T-helper 1 cell treated with Interleukin-12 subunit alpha and Interleukin-12 subunit beta and Interleukin-4 antibody, amounts not matched to agents 30 μg/mL and 1 μg/mL, for 36 hours (primary cell): ENCODE results near the gene CA10.

Experiments used
- H3K27ac Mint-ChIP-seq: one replicate; pipeline ENCODE4 v1.8.0; 2021; ENCODE audit warnings: mild to moderate bottlenecking, mixed read lengths
- H3K27me3 Mint-ChIP-seq: one replicate; pipeline ENCODE4 v1.8.0; 2021; ENCODE audit warnings: low read depth, mixed read lengths
- H3K36me3 Mint-ChIP-seq: one replicate; pipeline ENCODE4 v1.8.0; 2021; ENCODE audit warnings: low read depth, mixed read lengths
- H3K4me1 Mint-ChIP-seq: one replicate; pipeline ENCODE4 v1.8.0; 2021; ENCODE audit warnings: low read depth, mixed read lengths
- H3K4me3 Mint-ChIP-seq: one replicate; pipeline ENCODE4 v1.8.0; 2021; ENCODE audit warnings: mild to moderate bottlenecking, moderate library complexity, mixed read lengths
- H3K9me3 Mint-ChIP-seq: one replicate; pipeline ENCODE4 v1.8.0; 2021; ENCODE audit warnings: mixed read lengths

CA10 gene

DNA sequence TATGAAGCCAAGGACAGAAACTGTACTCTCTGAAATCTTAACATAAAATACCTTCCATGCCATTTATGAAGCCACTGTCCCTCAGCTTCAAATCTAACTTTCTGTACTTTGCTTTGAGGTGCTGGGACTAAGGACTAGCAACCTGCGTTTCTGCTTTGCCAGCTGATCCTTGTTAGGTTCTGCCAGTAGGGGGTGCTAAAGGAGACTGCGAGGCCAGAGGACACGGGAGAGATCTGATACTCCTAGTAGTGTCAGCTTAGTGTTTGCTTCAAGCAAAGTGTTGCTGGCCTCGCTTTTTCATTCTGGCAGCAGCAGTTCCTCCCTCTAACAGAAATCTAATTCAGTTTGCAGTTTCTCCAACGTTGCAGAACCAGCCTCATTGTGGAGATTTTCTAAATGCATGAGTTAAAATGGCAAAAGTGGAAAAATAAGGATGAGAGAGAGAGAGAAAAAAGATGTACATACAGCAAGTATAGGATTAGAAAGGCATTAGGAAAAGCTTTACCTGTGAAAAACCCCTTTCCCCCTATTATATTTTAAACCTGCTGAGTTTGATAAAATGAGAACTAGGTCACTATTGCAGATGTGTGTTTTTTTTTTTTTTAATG is 297.5 kb downstream of the CA10 start:
- Mint-ChIP-seq H3K4me3 (no peak overlapping the region), H3K27ac (no peak overlapping the region), H3K36me3 (no peaks in the 10 kb centered on the region), H3K27me3 (no peaks in the 10 kb centered on the region), H3K9me3 (no peaks in the 10 kb centered on the region), H3K4me1 (no peaks in the 10 kb centered on the region)

- Mint-ChIP-seq H3K4me1 (no peaks in the 10 kb centered on the region), H3K36me3 (no peaks in the 10 kb centered on the region), H3K4me3 (no peak overlapping the region), H3K9me3 (no peaks in the 10 kb centered on the region), H3K27ac (no peak overlapping the region), H3K27me3 (no peaks in the 10 kb centered on the region)
These were observed 301.4 kb downstream of the CA10 start for GRCh38 chr17:51857052-51857597.

GRCh38 chr17:51855806-51856205 is 302.7 kb downstream of the CA10 start:
- Mint-ChIP-seq H3K36me3 (no peaks in the 10 kb centered on the region), H3K27ac (no peak overlapping the region), H3K9me3 (no peaks in the 10 kb centered on the region), H3K27me3 (no peaks in the 10 kb centered on the region), H3K4me1 (no peaks in the 10 kb centered on the region), H3K4me3 (no peak overlapping the region)

DNA sequence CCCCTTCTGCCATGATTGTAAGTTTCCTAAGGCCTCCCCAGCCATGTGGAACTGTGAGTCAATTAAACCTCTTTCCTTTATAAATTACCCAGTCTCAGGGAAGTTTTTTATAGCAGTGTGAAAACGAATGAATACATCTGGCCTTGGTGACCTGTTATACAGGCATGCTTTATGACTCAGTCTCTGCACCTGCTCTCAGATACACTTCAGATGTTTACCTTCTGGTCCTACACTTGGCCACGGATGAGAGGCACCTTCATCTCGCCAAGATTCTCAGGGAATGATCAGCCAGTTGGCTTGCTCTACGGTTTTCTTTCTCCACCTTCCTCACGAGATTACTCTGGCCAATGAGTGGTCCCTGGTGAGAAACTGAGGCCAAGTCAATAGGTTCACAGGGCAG is 304.7 kb downstream of the CA10 start:
- Mint-ChIP-seq H3K36me3 (no peaks in the 10 kb centered on the region), H3K9me3 (no peaks in the 10 kb centered on the region), H3K27ac (no peak overlapping the region), H3K4me3 (no peak overlapping the region), H3K4me1 (no peaks in the 10 kb centered on the region), H3K27me3 (no peaks in the 10 kb centered on the region)

DNA sequence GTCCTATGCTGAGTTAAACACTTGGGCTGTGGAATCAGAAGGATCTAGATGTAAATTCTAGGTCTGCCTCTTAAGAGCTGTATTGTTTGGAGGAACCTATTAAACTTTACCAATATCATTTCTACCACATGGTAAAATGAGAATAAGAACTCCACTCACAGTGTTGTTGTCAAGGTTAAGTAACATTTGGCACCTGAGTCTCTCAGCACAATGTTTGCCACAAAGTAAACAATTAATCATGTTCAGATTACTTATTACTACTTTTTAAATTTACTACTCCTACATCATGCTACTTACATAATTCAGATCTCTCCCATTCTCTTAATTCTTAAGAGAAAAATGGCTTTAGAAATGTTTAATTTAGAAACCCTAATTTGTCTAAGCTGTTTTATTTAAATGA is 305.9 kb downstream of the CA10 start:
- Mint-ChIP-seq H3K36me3 (no peaks in the 10 kb centered on the region), H3K4me1 (no peaks in the 10 kb centered on the region), H3K9me3 (no peaks in the 10 kb centered on the region), H3K27ac (no peak overlapping the region), H3K4me3 (no peak overlapping the region), H3K27me3 (no peaks in the 10 kb centered on the region)

- H3K27me3 Mint-ChIP-seq: no peaks in the 10 kb centered on the region
- no peaks in the 10 kb centered on the region for H3K4me1 Mint-ChIP-seq
- no peak overlapping the region for H3K27ac Mint-ChIP-seq
- H3K4me3 Mint-ChIP-seq: no peak overlapping the region
- H3K36me3 Mint-ChIP-seq: no peaks in the 10 kb centered on the region
- H3K9me3 Mint-ChIP-seq: no peaks in the 10 kb centered on the region
These were observed 308.3 kb downstream of the CA10 start for GRCh38 chr17:51850201-51850600.

- Mint-ChIP-seq H3K36me3 (no peaks in the 10 kb centered on the region), H3K4me3 (no peak overlapping the region), H3K27me3 (no peaks in the 10 kb centered on the region), H3K9me3 (no peaks in the 10 kb centered on the region), H3K4me1 (no peaks in the 10 kb centered on the region), H3K27ac (no peak overlapping the region)
These were observed 310.1 kb downstream of the CA10 start for GRCh38 chr17:51848451-51848850.

- Mint-ChIP-seq H3K27ac (no peak overlapping the region), H3K9me3 (no peaks in the 10 kb centered on the region), H3K4me1 (no peaks in the 10 kb centered on the region), H3K4me3 (no peak overlapping the region), H3K27me3 (no peaks in the 10 kb centered on the region), H3K36me3 (no peaks in the 10 kb centered on the region)
These were observed 311.9 kb downstream of the CA10 start for GRCh38 chr17:51846566-51846965.

GRCh38 chr17:51845776-51846175 is 312.7 kb downstream of the CA10 start:
- Mint-ChIP-seq H3K27me3 (no peaks in the 10 kb centered on the region), H3K27ac (no peak overlapping the region), H3K9me3 (no peaks in the 10 kb centered on the region), H3K4me3 (no peak overlapping the region), H3K4me1 (no peaks in the 10 kb centered on the region), H3K36me3 (no peaks in the 10 kb centered on the region)

DNA sequence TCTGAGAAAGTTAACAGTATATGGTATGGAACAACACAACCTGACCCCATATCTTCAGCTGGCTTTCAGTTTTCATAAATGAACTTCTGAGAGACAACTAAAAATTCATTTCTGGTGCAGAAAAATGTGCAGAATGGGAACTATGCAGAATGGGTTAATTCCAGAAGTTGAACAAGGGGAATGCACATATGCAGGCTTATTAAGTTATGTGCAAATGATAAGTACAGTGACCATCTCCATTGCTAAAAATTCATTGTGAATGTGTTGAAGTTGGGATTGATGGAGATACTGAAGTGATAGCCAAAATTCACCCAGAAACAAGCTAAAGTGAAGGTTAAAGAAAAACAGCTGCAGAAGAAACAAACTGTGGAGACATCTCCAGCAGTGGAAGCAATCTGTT is 315.8 kb downstream of the CA10 start:
- no peaks in the 10 kb centered on the region for H3K4me1 Mint-ChIP-seq
- H3K36me3 Mint-ChIP-seq: no peaks in the 10 kb centered on the region
- H3K27ac Mint-ChIP-seq: no peak overlapping the region
- H3K9me3 Mint-ChIP-seq: no peaks in the 10 kb centered on the region
- H3K27me3 Mint-ChIP-seq: no peaks in the 10 kb centered on the region
- no peak overlapping the region for H3K4me3 Mint-ChIP-seq

DNA sequence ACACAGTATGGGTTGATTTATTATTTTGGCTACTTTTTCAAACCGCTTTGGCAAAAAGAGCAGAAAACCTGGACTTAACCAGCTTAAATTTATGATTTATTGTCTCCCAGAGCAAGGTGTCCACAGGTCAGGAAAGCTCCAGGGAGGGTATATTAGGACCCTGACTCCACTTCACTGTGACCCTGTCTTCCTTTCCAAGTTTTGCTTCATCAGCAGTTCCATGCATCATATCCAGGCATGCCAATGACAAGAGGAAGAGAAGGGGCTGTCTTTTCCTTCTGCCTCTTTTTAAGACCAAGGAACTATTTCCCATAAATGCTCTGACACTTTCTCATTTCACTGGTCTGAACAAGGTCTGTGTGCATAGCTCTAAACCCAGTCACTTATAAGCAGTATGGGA is 316.8 kb downstream of the CA10 start:
- H3K27ac Mint-ChIP-seq: no peak overlapping the region
- H3K9me3 Mint-ChIP-seq: no peaks in the 10 kb centered on the region
- H3K36me3 Mint-ChIP-seq: no peaks in the 10 kb centered on the region
- no peak overlapping the region for H3K4me3 Mint-ChIP-seq
- H3K27me3 Mint-ChIP-seq: no peaks in the 10 kb centered on the region
- no peaks in the 10 kb centered on the region for H3K4me1 Mint-ChIP-seq

- Mint-ChIP-seq H3K27ac (no peak overlapping the region), H3K4me1 (no peaks in the 10 kb centered on the region), H3K36me3 (no peaks in the 10 kb centered on the region), H3K27me3 (no peaks in the 10 kb centered on the region), H3K9me3 (no peaks in the 10 kb centered on the region), H3K4me3 (no peak overlapping the region)
These were observed 317.8 kb downstream of the CA10 start for GRCh38 chr17:51840688-51841087.

DNA sequence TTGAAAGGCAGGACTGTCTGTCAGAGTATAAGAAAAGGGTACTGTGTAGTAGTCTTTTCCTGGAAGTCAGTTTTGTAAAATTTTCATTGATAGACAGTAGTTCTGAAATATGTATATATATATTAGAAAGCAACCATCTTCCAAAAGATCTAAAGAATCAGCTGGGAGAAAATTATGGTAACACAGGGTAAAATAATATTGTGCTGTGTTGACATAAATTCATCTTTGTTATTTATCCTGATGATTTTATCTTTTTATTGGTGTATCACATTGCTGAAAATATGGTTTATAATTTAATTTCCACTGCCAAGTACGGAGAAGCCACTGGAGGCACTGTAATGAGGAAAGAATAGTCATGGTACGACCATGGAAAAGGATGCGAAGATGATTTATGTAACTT is 324.9 kb downstream of the CA10 start:
- no peak overlapping the region for H3K4me3 Mint-ChIP-seq
- H3K9me3 Mint-ChIP-seq: no peaks in the 10 kb centered on the region
- no peak overlapping the region for H3K27ac Mint-ChIP-seq
- H3K27me3 Mint-ChIP-seq: no peaks in the 10 kb centered on the region
- H3K36me3 Mint-ChIP-seq: no peaks in the 10 kb centered on the region
- no peaks in the 10 kb centered on the region for H3K4me1 Mint-ChIP-seq

GRCh38 chr17:51833045-51833444 is 325.5 kb downstream of the CA10 start:
- no peaks in the 10 kb centered on the region for H3K9me3 Mint-ChIP-seq
- H3K4me3 Mint-ChIP-seq: no peak overlapping the region
- no peak overlapping the region for H3K27ac Mint-ChIP-seq
- H3K27me3 Mint-ChIP-seq: no peaks in the 10 kb centered on the region
- H3K36me3 Mint-ChIP-seq: no peaks in the 10 kb centered on the region
- H3K4me1 Mint-ChIP-seq: no peaks in the 10 kb centered on the region

- H3K27ac Mint-ChIP-seq: no peak overlapping the region
These were observed 327.6 kb downstream of the CA10 start for GRCh38 chr17:51830886-51831285.

GRCh38 chr17:51830451-51830850 is 328.1 kb downstream of the CA10 start:
- H3K36me3 Mint-ChIP-seq: no peaks in the 10 kb centered on the region
- H3K27me3 Mint-ChIP-seq: no peaks in the 10 kb centered on the region
- H3K27ac Mint-ChIP-seq: no peak overlapping the region
- no peaks in the 10 kb centered on the region for H3K4me1 Mint-ChIP-seq
- no peaks in the 10 kb centered on the region for H3K9me3 Mint-ChIP-seq
- H3K4me3 Mint-ChIP-seq: no peak overlapping the region

More at GRCh38 chr17:51830886-51831285, 327.6 kb downstream of the CA10 start:
- no peaks in the 10 kb centered on the region for H3K27me3 Mint-ChIP-seq
- no peak overlapping the region for H3K4me3 Mint-ChIP-seq
- no peaks in the 10 kb centered on the region for H3K9me3 Mint-ChIP-seq
- no peaks in the 10 kb centered on the region for H3K36me3 Mint-ChIP-seq
- no peaks in the 10 kb centered on the region for H3K4me1 Mint-ChIP-seq
